SU-DHL-6 (cell line): ENCODE results near the gene LECT2.

Experiments used
- EZH2phosphoT487 ChIP-seq: fragments of 200-600 bp; sonication (generic), shearing (Covaris generic); conservative IDR thresholded peaks from 2 replicates; pipeline ENCODE4 v1.6.1; 2018; ENCODE audit warnings: mild to moderate bottlenecking, antibody characterized with exemption, low read length, moderate library complexity, mixed read lengths
- TF ChIP-seq, protein P1 (sequence below): fragments of 200-600 bp; sonication (generic); IDR thresholded peaks from one replicate; pipeline ENCODE4 v1.5.1; 2017; ENCODE audit warnings: antibody characterized with exemption, mild to moderate bottlenecking, low read length, moderate library complexity; ENCODE audit not compliant: insufficient read depth, poor library complexity, severe bottlenecking

DNA sequence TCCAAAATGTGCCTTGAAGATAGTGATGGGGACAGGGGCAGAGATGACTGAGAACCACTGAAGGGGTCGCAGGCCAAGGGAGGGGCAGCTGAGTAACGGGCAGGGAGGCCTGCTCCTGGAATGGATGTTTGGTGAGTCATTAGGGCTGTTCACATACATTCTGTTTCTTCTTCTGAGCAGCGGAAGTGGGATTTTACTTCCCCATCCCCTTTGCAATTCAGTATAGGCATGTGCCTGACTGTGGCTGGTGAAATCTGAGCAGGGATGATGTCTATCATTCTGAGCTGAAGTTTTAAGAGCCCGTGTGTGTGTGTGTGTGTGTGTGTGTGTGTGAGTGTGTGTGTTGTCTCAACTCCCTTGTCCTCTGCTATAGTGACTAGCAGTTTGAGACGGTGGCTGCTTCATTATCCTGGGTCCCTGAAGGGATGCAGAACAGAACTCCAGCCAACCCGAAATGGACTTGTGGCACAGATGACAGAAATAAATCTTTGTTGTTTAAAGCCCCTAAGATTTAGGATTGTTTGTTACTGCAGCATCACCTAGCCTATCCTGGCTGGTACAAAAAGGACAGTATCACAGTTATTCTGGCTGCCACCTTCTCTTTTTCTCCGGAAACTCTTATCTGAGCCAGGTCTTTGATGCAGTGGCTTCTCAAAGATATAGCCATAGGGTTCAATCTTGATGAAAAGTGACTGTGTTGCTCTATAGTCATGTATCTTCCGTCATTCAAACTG lies 44.8 kb upstream of the LECT2 start:
- TF ChIP-seq, protein P1, sequence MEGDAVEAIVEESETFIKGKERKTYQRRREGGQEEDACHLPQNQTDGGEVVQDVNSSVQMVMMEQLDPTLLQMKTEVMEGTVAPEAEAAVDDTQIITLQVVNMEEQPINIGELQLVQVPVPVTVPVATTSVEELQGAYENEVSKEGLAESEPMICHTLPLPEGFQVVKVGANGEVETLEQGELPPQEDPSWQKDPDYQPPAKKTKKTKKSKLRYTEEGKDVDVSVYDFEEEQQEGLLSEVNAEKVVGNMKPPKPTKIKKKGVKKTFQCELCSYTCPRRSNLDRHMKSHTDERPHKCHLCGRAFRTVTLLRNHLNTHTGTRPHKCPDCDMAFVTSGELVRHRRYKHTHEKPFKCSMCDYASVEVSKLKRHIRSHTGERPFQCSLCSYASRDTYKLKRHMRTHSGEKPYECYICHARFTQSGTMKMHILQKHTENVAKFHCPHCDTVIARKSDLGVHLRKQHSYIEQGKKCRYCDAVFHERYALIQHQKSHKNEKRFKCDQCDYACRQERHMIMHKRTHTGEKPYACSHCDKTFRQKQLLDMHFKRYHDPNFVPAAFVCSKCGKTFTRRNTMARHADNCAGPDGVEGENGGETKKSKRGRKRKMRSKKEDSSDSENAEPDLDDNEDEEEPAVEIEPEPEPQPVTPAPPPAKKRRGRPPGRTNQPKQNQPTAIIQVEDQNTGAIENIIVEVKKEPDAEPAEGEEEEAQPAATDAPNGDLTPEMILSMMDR = no peak
- TF ChIP-seq EZH2phosphoT487 = no peak
